K562 (cell line): Measurements from ENCODE around the gene FANCG. TPM values are rescaled to one million over a fixed set of nuclear protein-coding genes. Genes with fewer than 3 reads are reported as not detected.
A peak's percentile ranks its signal among the peaks of the same experiment; 100 is the strongest.

Experiments used
- AFF1 ChIP-seq, 2 experiments: fragments of 450-650 bp; IDR thresholded peaks; 2 replicates each; pipeline ENCODE4 v1.6.1; 2018; ENCODE audit warnings: mild to moderate bottlenecking in 2 of 2, low read depth in 1 of 2; ENCODE audit not compliant: partially characterized antibody in 2 of 2
- ATF1 ChIP-seq, 2 experiments: fragments of 450-650 bp in 1 of 2; IDR thresholded peaks; 2 replicates each; pipeline ENCODE4 v1.6.1; 2016; ENCODE audit warnings: missing compliant biosample characterization in 1 of 2, missing genetic modification characterization in 1 of 2
- CHD2 ChIP-seq: IDR thresholded peaks from 2 replicates; pipeline ENCODE4 v1.6.1; 2011; ENCODE audit warnings: low read depth, low read length
- DPF2 ChIP-seq: fragments of 450-650 bp; IDR thresholded peaks from 2 replicates; pipeline ENCODE4 v1.6.1; 2016
- FOXA1 ChIP-seq: fragments of 450-650 bp; IDR thresholded peaks from 2 replicates; pipeline ENCODE4 v1.6.1; 2016; ENCODE audit warnings: mild to moderate bottlenecking, borderline replicate concordance
- FOXK2 ChIP-seq, 2 experiments: fragments of 450-650 bp; IDR thresholded peaks in 1 of 2; conservative IDR thresholded peaks in 1 of 2; 2 replicates each; pipeline ENCODE4 v1.6.1; 2016; ENCODE audit warnings: low read depth in 2 of 2, mild to moderate bottlenecking in 1 of 2
- JUN ChIP-seq, 2 experiments: sonication (generic) in 1 of 2; formaldehyde crosslinking in 1 of 2; IDR thresholded peaks; 2 replicates each; pipeline versions ENCODE4 v1.6.1 to v1.8.0; 2012 to 2022; ENCODE audit warnings: borderline replicate concordance in 2 of 2, mild to moderate bottlenecking in 2 of 2, improper control_type of control experiment in 1 of 2, low read depth in 1 of 2, low read length in 1 of 2, missing genetic modification reagents in 1 of 2
- MAFF ChIP-seq: IDR thresholded peaks from 2 replicates; pipeline ENCODE4 v1.6.1; 2012; ENCODE audit warnings: low read length, improper control_type of control experiment
- MAZ ChIP-seq, 2 experiments: fragments of 450-650 bp in 1 of 2; sonication (generic) in 1 of 2; formaldehyde crosslinking; IDR thresholded peaks in 1 of 2; conservative IDR thresholded peaks in 1 of 2; 2 replicates each; pipeline versions ENCODE4 v1.4.0 to v1.5.0; 2020; ENCODE audit warnings: mild to moderate bottlenecking in 1 of 2, missing genetic modification reagents in 1 of 2
- MBD2 ChIP-seq: sonication (generic); IDR thresholded peaks from 2 replicates; pipeline ENCODE4 v1.6.1; 2016; ENCODE audit warnings: low read depth, borderline replicate concordance
- NRF1 ChIP-seq, 2 experiments: fragments of 450-650 bp; IDR thresholded peaks in 1 of 2; conservative IDR thresholded peaks in 1 of 2; 2 replicates each; pipeline ENCODE4 v1.6.1; 2014; ENCODE audit warnings: mild to moderate bottlenecking in 2 of 2
- PHB2 ChIP-seq: fragments of 450-650 bp; IDR thresholded peaks from 2 replicates; pipeline ENCODE4 v1.6.1; 2017; ENCODE audit warnings: low read depth
- POLR2AphosphoS2 ChIP-seq: IDR thresholded peaks from 2 replicates; pipeline ENCODE4 v1.6.1; 2012; ENCODE audit warnings: low read length, improper control_type of control experiment
- RNF2 ChIP-seq: sonication (generic); IDR thresholded peaks from 2 replicates; pipeline ENCODE4 v1.6.1; 2016
- TAF9B ChIP-seq: fragments of 450-650 bp; IDR thresholded peaks from 2 replicates; pipeline ENCODE4 v1.6.1; 2018; ENCODE audit warnings: mild to moderate bottlenecking; ENCODE audit not compliant: partially characterized antibody
- ZKSCAN1 ChIP-seq: fragments of 150-350 bp; IDR thresholded peaks from 2 replicates; pipeline ENCODE4 v1.6.1; 2016; ENCODE audit warnings: low read depth, low read length
- ZNF445 ChIP-seq: fragments of 250-450 bp; sonication (Bioruptor Pico); IDR thresholded peaks from 2 replicates; pipeline ENCODE4 v1.4.0; 2020; ENCODE audit warnings: low read depth, mild to moderate bottlenecking, moderate library complexity
- ZNF589 ChIP-seq: fragments of 200-800 bp; sonication (Bioruptor generic); IDR thresholded peaks from 2 replicates; pipeline ENCODE4 v1.6.1; 2016; ENCODE audit warnings: low read depth, missing genetic modification characterization, missing compliant biosample characterization
- ZNF79 ChIP-seq: fragments of 250-450 bp; sonication (Bioruptor Pico); IDR thresholded peaks from 2 replicates; pipeline ENCODE4 v1.4.0; 2020; ENCODE audit warnings: low read depth, mild to moderate bottlenecking, moderate library complexity
- polyA plus RNA-seq, 8 experiments: library from polyadenylated mRNA; depleted of rRNA in 4 of 8; stranded (reverse) in 5 of 8; unstranded in 3 of 8; fragments of >200 nt; fragmentation: Nextera tagmentation in 2 of 8; fragmentation: Illumina TruSeq in 1 of 8; extraction: Ambion mirVana in 2 of 8; extraction: Trizol in 1 of 8; gene quantifications; 2 replicates each; pipeline versions ENCODE4 v1.2.1 to v1.2.3, GENCODE V29; 2011 to 2014; ENCODE audit warnings: inconsistent platforms in 1 of 8, missing spikeins in 1 of 8
- total RNA-seq, 7 experiments: library from RNA; depleted of rRNA in 6 of 7; stranded (reverse); fragments of >200 nt in 6 of 7; fragmentation: Illumina TruSeq in 2 of 7; extraction: Trizol in 2 of 7; gene quantifications; 2 replicates each; pipeline versions ENCODE4 v1.2.1 to v1.2.3, GENCODE V29; 2011 to 2021; ENCODE audit warnings: low replicate concordance in 1 of 7
- TF ChIP-seq, protein P1 (sequence below): fragments of 450-650 bp; IDR thresholded peaks from 2 replicates; pipeline ENCODE4 v1.6.1; 2016; ENCODE audit warnings: antibody characterized with exemption
- TF ChIP-seq, protein P2 (sequence below): fragments of 200-400 bp; formaldehyde crosslinking; IDR thresholded peaks from 2 replicates; pipeline ENCODE4 v1.6.1; 2017; ENCODE audit warnings: mild to moderate bottlenecking, low read depth, low read length, moderate library complexity

The FANCG gene
- total and polyA plus RNA-seq, 9 of the 15 experiments (the other 6 are each of a cell fraction or from before 2014, with no cell fraction given) = 7.5 to 43.9 (median 31.0) TPM

- TF ChIP-seq FOXA1 = no peak
- 0 out of 4 replicates have a peak, but pooled peaks of 1 of the 2 experiments have one; percentile 21 for TF ChIP-seq NRF1 (conservative IDR thresholded peaks at IDR 0.05 in 1 of 2, IDR thresholded peaks at IDR 0.05 in 1 of 2)
- TF ChIP-seq RNF2 = peak; percentile 97
- TF ChIP-seq ZKSCAN1 = peak; percentile 73
- TF ChIP-seq CHD2 = peak; percentile 29; the same call in 1 of the 2 replicates
- peak; percentile 73; the same call in 1 of the 2 replicates for TF ChIP-seq ZNF589 (CRISPR knock-in tag)
- no peak for TF ChIP-seq MAFF
- no peak for TF ChIP-seq ATF1 (CRISPR knock-in tag; IDR thresholded peaks at IDR 0.05)
- 0 out of 2 replicates have a peak, but pooled peaks have one; percentile 32 for TF ChIP-seq ATF1 (tag; IDR thresholded peaks at IDR 0.05)
- peak; percentile 55; the same call in 1 of the 2 replicates for TF ChIP-seq PHB2
- peak in 1 of 2 experiments; percentile 29 for TF ChIP-seq AFF1 (IDR thresholded peaks at IDR 0.05; ENCODE audit: low read depth in 1 of 2, partially characterized antibody in 2 of 2)
- peak; percentile 95 for TF ChIP-seq DPF2
- TF ChIP-seq, protein P1, sequence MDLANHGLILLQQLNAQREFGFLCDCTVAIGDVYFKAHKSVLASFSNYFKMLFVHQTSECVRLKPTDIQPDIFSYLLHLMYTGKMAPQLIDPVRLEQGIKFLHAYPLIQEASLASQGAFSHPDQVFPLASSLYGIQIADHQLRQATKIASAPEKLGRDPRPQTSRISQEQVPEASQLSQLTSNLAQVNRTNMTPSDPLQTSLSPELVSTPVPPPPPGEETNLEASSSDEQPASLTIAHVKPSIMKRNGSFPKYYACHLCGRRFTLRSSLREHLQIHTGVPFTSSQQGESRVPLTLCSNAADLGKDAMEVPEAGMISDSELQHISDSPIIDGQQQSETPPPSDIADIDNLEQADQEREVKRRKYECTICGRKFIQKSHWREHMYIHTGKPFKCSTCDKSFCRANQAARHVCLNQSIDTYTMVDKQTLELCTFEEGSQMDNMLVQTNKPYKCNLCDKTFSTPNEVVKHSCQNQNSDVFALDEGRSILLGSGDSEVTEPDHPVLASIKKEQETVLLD = 0 out of 2 replicates have a peak, but pooled peaks have one; percentile 54
- TF ChIP-seq FOXK2 (conservative IDR thresholded peaks at IDR 0.05 in 1 of 2, IDR thresholded peaks at IDR 0.05 in 1 of 2; ENCODE audit: low read depth in 2 of 2) = peak in 1 of 2 experiments; percentile 37; a peak in 1 of 4 replicates
- peak; percentile 58 to 62; a peak in 2 of 4 replicates for TF ChIP-seq MAZ (CRISPR knock-in tag; conservative IDR thresholded peaks at IDR 0.05 in 1 of 2, IDR thresholded peaks at IDR 0.05 in 1 of 2)
- TF ChIP-seq ZNF79 (CRISPR knock-in tag) = no peak
- TF ChIP-seq, protein P2, sequence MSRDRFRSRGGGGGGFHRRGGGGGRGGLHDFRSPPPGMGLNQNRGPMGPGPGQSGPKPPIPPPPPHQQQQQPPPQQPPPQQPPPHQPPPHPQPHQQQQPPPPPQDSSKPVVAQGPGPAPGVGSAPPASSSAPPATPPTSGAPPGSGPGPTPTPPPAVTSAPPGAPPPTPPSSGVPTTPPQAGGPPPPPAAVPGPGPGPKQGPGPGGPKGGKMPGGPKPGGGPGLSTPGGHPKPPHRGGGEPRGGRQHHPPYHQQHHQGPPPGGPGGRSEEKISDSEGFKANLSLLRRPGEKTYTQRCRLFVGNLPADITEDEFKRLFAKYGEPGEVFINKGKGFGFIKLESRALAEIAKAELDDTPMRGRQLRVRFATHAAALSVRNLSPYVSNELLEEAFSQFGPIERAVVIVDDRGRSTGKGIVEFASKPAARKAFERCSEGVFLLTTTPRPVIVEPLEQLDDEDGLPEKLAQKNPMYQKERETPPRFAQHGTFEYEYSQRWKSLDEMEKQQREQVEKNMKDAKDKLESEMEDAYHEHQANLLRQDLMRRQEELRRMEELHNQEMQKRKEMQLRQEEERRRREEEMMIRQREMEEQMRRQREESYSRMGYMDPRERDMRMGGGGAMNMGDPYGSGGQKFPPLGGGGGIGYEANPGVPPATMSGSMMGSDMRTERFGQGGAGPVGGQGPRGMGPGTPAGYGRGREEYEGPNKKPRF = no peak
- TF ChIP-seq MBD2 = peak; percentile 73
- no peak for TF ChIP-seq POLR2AphosphoS2
- no peak for TF ChIP-seq ZNF445 (CRISPR knock-in tag)
- peak; percentile 89 for TF ChIP-seq TAF9B
- peak; percentile 25; the same call in 1 of the 2 replicates for TF ChIP-seq JUN (IDR thresholded peaks at IDR 0.05; ENCODE audit: borderline replicate concordance, low read depth, low read length)
- TF ChIP-seq JUN (CRISPR knock-in tag; IDR thresholded peaks at IDR 0.05; ENCODE audit: borderline replicate concordance) = no peak
These were observed 29.3 kb upstream of the FANCG start (continued) for GRCh38 chr9:35108946-35109575.
